Astrocyte of the cerebellum (primary cell): Measurements from ENCODE around the gene SULT1A1.
A peak's percentile ranks its signal among the peaks of the same experiment; 100 is the strongest.
"Not testable (repeated sequence)": the region's sequence is repeated elsewhere in the genome, so short reads cannot be mapped to it uniquely, and the experiment has no call there.

ENCODE experiments used
- DNase-seq: peaks from one replicate; pipeline ENCODE4 v3.0.0-alpha.2; 2011; ENCODE audit warnings: low read depth
- H3K4me3 ChIP-seq: 2 replicates; pipeline ENCODE4 v1.5.1; 2011; ENCODE audit warnings: mild to moderate bottlenecking, low read depth, low read length, moderate library complexity
- in situ Hi-C: cut with HindIII; loops from 2 replicates; pipeline ENCODE4 v1.10.0; 2017; ENCODE audit warnings: low sequenced_read_pairs
- TF ChIP-seq, protein P1 (sequence below): IDR thresholded peaks from 2 replicates; pipeline ENCODE4 v1.5.1; 2012; ENCODE audit warnings: low read length, low read depth, moderate library complexity, mild to moderate bottlenecking; ENCODE audit errors: missing control alignments

SULT1A1 gene

DNA sequence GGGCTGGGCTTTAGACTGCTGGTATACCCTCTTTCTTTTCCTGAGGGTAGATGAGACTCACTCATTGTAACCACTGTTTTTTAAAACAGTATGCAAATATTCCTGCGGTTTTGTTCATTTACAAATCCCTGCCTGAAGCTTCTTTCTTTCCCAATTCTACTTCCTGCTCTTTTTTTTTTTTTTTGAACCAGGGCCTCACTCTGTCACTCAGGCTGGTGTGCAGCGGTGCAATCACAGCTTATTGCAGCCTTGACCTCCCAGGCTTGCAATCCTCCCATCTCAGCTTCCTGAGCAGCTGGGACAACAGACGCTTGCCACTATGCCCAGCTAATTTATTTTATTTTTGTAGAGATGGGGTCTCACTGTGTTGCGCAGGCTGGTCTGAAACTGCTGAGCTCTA is 8.0 kb upstream of the SULT1A1 start:
- DNase-seq = no peak
- H3K4me3 ChIP-seq = no peak overlapping the region
- in situ Hi-C loops = no loop called here
- TF ChIP-seq, protein P1, sequence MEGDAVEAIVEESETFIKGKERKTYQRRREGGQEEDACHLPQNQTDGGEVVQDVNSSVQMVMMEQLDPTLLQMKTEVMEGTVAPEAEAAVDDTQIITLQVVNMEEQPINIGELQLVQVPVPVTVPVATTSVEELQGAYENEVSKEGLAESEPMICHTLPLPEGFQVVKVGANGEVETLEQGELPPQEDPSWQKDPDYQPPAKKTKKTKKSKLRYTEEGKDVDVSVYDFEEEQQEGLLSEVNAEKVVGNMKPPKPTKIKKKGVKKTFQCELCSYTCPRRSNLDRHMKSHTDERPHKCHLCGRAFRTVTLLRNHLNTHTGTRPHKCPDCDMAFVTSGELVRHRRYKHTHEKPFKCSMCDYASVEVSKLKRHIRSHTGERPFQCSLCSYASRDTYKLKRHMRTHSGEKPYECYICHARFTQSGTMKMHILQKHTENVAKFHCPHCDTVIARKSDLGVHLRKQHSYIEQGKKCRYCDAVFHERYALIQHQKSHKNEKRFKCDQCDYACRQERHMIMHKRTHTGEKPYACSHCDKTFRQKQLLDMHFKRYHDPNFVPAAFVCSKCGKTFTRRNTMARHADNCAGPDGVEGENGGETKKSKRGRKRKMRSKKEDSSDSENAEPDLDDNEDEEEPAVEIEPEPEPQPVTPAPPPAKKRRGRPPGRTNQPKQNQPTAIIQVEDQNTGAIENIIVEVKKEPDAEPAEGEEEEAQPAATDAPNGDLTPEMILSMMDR = no peak

DNA sequence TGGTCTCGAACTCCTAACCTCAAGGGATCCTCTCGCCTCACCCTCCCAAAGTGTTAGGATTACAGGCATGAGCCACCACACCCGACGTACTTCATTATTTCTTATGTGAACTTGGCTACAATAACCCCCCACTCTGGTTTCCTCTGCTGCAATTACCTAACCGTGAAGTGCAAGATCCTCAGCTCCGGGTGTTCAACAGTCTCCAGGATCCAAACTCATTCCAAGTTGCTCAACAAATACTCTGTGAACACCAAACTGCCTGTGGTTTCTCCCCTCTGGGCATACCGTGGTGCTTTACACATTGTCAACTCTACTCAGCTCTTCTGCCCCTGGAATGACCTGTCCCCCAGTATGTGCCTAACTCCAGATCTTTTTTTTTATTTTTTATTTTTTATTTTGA is 6.8 kb upstream of the SULT1A1 start:
- H3K4me3 ChIP-seq = no peak overlapping the region
- DNase-seq = no peak
- in situ Hi-C loops = no loop called here
- TF ChIP-seq, protein P1 = no peak

DNA sequence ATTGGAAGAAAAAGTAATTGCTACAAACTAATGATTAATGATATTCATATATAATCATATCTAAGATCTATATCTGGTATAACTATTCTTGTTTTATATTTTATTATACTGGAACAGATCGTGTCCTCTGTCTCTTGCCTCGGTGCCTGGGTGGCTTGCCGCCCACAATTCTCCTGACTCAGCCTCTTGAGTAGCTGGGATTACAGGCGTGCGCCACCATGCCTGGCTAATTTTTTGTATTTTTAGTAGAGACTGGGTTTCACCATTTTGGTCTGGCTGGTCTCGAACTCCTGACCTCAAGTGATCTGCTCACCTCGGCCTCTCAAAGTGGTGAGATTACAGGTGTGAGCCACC is 6.4 kb upstream of the SULT1A1 start:
- DNase-seq, H3K4me3 ChIP-seq, in situ Hi-C loops: not testable (repeated sequence)

DNA sequence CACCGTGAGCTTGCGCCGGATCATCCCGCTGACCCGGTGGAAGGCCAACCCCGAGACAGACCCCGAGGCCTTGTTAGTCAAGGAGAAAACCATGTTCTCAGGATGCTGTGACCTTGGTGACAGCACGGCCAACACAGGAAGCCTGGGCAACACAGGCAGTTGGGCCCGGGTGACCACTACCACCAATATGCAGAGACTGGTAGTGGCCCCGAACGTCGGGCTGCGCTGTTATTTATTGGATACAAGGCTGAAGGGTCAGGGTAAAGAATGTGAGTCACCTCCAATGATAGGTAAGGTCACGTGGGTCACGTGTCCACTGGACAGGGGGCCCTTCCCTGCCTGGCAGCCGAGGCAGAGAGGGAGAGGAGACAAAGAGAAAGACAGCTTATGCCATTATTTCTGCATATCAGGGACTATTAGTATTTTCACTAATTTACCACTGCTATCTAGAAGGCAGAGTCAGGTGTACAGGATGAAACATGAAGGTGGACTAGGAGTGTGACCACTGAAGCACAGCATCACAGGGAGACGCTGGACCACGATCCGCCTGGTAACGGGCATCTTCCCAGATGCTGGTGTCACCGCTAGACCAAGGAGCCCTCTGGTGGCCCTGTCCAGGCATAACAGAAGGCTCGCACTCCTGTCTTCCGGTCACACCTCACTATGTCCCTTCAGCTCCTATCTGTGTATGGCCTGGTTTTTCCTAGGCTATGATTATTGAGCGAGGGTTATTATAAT is 5.8 kb upstream of the SULT1A1 start:
- TF ChIP-seq, protein P1 = peak; percentile 67
- DNase-seq, in situ Hi-C loops, H3K4me3 ChIP-seq: not testable (repeated sequence)

DNA sequence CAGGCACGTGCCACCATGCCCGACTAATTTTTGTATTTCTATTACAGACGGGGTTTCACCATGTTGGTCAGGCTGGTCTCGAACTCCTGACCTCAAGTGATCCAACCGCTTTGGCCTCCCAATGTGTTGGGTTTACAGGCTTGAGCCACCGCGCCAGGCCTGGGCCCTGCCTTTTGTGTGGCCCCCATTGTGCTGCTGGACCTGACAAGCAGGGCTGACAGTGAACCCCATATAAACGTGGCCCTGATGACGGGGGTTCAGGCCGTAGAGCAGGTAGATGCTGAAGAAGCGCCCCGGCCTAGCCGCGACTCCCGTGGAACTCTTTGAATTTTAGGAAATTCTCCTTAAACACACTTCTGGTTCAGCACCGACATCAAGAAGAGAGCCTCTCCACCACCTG is 4.7 kb upstream of the SULT1A1 start:
- not testable (repeated sequence) for H3K4me3 ChIP-seq, DNase-seq
- in situ Hi-C loops = loop anchor here (5.0 kb wide), 1 partner anchor 72 kb away; no protein-coding TSS in a partner anchor

DNA sequence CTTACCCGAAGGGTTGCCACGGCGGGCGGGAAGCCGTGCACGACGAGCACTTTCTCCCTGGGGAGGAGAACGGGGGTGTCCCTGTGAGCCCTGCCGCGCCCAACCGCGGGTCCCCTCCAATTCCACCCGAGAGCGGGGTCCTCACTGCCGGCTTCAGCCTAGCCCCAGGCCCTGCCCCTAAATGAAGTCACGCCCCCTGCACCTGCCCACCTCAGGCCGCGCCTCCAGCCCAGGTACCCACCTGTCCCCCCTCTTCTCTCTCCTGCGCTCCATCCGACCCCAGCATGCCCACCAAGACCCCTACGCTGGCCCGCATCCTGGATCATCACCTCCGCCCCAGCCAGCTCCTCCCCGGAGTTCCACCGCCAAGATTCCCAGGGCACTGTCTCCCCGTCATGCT is 4.1 kb upstream of the SULT1A1 start:
- not testable (repeated sequence) for H3K4me3 ChIP-seq, DNase-seq
- in situ Hi-C loops = loop anchor here (5.0 kb wide), 1 partner anchor 72 kb away; no protein-coding TSS in a partner anchor

DNA sequence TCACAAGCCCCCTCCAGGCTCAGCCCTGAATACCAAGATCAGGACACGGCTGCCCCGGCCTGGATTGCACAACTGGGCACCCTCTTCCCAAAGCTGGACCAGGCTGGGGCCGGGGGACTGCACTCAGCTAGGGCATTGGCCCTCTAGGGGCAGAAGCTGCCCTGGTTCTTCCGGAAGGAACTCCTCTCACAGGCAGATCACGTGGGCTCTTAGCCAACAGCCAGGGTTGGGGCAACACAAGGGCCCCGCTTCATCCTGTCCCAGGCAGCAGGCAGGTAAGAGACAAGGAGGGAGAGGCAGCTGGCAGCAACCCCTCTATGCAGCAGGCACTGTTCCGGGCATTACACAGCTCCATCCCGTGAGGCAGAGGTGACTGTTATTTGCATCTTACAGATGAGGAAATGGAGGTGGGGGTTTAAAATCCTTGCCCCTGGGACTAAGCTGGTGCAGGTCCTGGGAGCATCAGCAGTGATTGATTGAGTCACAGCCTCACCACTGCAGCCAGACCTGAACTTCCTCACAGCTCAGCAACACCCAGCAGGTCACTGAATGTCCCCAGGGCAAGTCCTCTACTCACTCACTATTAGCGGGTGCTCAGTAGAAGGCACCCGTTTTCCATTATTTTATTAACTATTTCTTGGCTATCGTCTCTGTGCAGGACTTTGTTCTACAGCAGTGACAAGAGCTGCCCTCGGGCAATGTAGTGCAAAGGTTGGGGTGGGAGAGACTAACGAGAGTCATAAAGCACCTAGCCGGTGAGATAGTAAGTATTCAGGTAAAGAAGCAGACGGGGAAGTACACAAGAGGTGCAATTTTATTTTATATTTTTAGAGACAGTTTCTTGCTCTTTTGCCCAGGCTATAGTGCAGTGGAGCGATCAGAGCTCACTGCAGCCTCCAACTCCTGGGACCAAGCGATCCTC is 2.8 kb upstream of the SULT1A1 start:
- DNase-seq, H3K4me3 ChIP-seq: not testable (repeated sequence)
- in situ Hi-C loops = loop anchor here (5.0 kb wide), 1 partner anchor 70 kb away; no protein-coding TSS in a partner anchor

DNA sequence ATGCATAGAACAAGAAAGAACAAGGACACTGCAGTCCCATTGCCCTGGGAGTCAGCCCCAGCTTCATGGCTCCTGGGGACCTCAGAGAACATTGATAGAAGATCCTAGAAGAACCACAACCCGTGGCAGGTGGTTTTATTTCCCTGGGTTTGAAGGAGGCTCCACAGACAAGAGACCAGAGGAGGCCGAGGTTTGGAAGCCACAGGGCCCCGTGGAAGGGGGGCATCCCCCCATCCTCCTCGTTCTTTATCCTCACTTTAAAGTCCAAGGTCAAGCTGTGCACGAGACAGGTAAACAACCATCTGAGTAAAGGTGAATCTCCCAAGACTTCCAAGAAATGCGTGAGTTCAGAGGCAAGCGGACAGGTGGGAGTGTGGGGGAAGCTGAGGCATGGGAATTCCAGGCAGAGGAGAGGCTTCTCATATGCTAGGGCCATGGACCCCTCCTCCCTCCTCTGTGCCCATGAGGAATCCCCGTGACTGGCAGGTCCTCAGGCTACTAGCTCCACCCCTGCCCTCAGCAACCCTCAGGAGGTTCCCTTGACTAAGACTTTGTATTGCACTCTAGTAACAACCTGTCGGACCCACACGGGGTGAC is 849 bp upstream of the SULT1A1 start:
- TF ChIP-seq, protein P1 = no peak
- no peak for DNase-seq
- in situ Hi-C loops = loop anchor here (5.0 kb wide), 1 partner anchor 68 kb away; no protein-coding TSS in a partner anchor
- no peak overlapping the region for H3K4me3 ChIP-seq

DNA sequence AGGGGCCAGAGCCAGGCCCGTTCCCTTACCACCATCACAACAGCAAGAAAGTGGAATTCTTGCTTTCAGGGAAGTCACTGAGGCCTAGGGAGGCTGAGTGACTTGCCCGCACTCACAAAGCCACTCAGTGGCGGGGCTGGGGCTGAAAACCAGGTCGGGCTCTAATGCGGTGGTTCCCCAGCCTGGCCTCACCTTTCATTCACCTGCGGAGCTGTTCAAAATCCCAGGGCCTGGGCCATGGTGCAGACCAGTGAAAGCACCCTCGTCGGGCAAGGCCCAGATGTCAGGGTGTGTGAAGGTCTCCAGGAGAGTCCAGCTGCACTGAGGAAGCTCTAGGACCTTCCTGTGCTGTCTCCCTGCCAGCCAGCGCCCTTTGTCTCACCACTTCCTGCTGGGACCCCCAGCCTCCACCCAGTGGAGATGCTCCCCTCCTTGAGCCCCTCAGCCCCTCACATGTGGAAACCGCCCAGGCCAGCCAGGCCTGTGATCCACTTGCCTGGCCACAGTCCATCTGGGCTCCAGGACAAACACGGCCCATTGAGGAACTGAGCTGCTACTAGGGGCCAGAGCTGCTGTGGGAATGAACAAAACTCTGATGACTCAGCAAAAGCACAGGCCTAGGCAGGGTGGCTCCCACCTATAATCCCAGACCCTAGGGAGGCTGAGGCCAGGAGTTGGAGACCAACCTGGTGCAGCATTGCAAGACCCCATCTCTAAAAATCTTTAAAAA is 812 bp downstream of the SULT1A1 start:
- H3K4me3 ChIP-seq, DNase-seq, in situ Hi-C loops: not testable (repeated sequence)

DNA sequence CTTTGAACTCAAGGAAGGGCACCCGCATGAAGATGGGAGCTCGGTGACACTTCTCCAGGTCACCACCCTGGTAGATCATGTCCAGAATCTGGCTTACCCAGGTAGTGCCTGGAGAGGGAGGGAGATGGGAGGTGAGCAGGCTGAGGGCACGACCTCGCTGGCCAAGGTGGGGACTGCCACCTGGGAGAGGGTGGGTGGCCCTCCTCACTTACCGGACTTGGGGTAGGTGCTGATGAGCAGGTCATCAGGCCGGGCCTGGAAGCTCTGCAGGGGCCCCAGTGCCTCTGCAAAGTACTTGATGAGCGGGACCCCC is 1.4 kb downstream of the SULT1A1 start:
- H3K4me3 ChIP-seq, in situ Hi-C loops, DNase-seq: not testable (repeated sequence)

DNA sequence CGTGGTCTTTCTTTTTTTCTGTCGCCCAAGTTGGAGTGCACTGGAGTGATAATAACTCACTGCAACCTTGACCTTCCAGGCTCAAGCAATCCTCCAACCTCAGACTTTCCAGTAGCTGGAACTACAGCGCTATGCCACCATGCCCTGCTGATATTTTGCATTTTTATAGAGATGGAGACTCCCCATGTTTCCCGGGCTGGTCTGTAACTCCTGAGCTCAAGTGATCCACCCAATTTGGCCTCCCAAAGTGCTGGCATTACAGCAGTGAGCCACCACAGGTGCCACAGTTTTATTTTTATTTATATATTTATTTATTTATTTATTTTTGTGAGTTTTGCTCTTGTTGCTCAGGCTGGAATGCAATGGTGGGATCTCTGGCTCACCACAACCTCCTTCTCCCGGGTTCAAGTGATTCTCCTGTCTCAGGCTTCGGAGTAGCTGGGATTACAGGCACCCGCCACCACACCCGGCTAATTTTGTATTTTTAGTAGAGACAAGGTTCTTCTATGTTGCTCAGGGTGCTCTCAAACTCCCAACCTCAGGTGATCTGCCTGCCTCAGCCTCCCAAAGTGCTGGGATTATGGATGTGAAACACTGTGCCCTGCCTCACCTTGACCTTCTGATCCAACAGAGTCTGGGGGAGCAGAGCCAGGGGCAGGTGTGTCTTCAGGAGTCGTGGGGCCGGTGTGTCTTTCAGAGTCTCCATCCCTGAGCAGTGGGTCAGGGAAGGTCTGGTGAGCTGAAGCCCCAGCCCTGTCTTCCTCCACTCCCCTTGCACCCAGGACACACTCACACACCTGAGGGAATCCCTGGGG is 2.0 kb downstream of the SULT1A1 start:
- H3K4me3 ChIP-seq, DNase-seq, in situ Hi-C loops: not testable (repeated sequence)
